ENCODE results near the gene RALGPS2.
"Not testable (repeated sequence)": the region's sequence is repeated elsewhere in the genome, so short reads cannot be mapped to it uniquely, and the experiment has no call there.

RALGPS2 gene

GRCh38 chr1:178718520-178718919, 6.5 kb upstream of the RALGPS2 start:
- no peak for DNase-seq
- intact Hi-C loops (cut with DNase I) = no loop called here

GRCh38 chr1:178723546-178723945, 1.5 kb upstream of the RALGPS2 start:
- DNase-seq = no peak
- intact Hi-C loops (cut with DNase I) = no loop called here

DNA sequence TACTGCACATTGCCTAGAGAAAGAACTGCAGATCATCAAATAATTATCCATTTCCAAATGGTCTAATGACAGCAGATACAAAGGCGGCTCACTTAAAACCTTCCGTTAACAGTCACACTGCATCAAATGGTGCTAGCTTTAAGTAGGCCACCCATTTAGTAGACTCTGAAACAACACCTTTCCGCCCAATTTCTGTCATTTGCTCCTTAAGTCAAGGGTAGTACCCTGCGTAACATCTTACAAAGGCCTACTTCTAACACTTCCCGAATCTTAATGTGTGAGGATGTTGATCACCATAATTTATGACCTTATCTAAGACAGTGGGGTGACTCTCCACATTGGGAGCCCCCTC, 692 bp upstream of the RALGPS2 start:
- intact Hi-C loops (cut with DNase I) = no loop called here
- no peak for DNase-seq

DNA sequence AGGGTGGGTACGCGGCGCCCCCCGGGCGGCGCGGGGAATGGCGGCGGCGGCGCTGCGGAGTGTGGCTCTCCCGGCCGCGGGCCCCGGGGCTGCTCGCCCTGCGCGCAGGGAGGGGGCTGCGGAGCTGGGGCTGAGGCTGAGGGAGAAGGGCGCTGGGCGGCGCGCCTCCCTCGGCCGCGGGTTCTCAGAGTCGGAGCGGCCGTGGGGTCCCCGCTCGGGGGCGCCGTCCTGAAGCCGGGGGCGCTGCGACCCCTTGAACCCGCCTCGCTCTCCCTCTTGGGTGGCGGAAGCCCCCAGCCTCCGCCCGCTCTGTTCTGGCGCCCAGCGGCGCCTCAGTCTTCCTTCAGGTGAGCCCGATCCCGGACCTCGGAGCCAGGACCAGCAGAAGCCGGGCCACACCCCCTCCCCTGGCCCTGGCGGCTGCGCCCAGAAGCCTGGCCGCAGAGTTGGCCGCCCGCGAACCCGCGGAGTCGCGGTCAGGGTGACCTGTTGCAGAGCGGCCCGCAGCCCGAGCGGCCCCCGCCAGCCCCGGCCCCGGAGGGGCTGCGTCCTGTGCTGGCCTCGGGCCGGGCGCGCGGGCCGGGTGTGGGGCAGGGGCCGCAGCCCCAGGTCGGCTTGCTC, 532 bp downstream of the RALGPS2 start:
- peak in 6 of 10 donors; percentile 8 to 79 (median 26) for DNase-seq
- intact Hi-C loops (cut with DNase I) = loop anchor here (1.0 kb wide), 1 partner anchor 183 kb away; no protein-coding TSS in a partner anchor

DNA sequence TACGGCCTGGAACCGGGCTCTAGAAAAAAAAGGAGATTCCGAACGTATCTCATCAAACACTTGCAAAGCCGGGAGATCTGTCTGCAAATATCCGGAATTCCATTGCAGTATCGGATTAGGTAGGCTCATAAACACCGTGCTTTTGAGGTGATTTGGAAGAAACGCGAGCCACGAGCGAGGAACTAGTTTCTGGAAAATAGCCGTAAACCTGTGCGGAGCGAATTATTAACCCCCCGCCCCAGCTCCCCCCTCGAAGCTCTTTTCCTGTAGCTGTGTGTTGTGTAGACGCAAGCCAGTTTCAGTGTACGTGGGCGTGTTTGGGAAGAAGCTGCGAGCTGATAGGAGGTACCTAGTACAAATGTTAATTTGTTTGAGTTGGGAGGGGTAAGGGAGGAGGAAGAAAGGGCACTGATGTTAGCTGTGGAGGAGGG, 1.1 kb downstream of the RALGPS2 start:
- peak in 7 of 10 donors; percentile 15 to 75 (median 40) for DNase-seq
- intact Hi-C loops (cut with DNase I) = no loop called here

DNA sequence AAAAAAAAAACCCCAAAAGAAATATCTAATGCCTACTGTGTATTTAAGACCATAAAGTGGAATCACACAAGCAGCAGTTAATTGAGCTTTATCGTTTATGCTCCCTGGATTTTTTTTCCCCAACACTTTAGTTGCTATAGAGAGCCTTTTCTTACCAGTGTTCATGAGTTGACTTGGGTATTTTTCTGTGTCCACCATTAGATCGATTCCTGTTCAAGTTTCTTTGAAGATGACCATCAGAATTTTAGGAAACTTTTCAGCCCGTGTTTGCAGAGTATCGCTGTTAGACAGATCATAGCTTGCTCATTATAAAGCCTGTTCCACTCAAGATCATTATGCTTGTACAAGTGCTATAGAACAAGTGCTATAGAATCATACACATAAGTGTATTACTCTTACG, 1.5 kb downstream of the RALGPS2 start:
- no peak for DNase-seq
- intact Hi-C loops (cut with DNase I) = no loop called here

DNA sequence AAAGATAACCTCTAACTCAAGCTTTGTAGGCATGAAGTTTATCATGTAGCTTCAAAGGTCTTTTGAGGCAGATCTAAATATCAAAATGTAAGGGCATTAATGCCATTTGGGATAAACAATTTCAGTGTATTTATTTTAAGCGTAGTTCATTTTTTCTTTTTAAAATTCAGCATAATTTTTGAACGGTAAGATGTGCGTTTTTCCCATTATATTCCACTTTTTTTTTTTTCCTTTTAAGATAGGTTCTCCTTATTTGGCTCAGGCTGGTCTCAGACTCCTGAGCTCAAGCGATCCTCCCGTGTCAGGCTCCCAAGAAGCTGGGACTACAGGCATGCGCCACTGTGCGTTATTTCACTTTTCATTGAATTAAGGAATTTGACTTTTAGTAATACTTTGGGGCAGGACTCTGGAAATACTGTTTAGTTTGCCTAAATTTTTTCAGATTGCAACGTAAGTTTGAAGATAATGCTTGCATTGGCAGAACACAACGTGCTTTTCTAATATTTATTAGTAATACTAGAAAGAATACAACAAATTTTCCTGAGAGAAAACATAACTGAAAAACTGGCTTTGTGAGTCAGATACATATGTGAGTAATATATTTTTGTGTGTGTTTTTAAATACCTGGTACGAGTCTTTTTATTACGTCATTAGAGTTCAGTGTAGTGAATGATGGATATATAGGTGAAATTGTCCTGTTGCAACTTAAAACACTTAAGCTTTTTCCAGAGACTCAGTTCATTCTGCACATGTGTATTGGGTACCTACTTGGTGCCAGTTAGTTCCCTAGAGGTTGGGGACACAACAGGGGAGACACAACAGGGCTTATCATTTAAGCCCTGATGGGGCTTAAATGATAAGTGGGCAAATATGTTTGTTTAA, 2.2 kb downstream of the RALGPS2 start:
- intact Hi-C loops (cut with DNase I) = no loop called here
- no peak for DNase-seq

GRCh38 chr1:178733972-178734371, 8.9 kb downstream of the RALGPS2 start:
- intact Hi-C loops (cut with DNase I) = no loop called here

GRCh38 chr1:178738780-178739179, 13.7 kb downstream of the RALGPS2 start:
- intact Hi-C loops (cut with DNase I) = no loop called here
- DNase-seq = no peak

More at GRCh38 chr1:178733972-178734371, 8.9 kb downstream of the RALGPS2 start:
- DNase-seq = no peak

DNA sequence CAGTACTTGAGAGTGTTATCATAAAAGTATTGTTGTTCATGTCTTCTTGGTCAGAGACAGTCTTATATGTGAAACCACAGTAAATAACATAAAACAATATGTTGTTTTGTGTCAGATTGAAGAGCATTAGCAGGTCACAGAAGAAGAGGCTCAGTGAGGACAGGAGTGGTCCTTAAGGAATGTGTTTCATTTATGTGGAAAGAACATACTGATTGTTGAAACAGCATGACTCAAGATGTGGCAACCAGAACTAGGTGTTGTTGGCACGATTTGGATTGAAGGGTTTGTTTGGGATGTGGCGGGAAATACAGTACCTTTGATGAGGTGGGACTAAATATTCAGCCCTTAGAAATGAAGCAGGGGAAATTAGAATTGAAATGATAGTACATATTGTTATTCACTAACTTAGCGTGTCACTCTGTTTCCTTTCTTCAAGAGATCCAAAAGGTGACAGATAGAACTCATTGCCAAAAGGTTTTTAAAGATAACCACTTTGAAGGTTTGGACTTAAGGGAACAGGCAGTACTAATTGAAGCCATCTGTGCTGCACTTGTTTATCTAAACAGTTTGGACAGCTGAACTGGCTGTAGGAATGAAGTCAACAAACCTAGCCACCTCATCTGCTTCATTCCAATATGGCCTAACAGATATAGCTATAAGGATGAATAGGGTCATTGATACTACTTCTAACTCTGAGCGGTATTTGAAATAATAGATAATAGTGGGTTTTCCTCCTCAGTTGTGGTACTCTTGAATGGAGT, 14.4 kb downstream of the RALGPS2 start:
- DNase-seq = no peak
- intact Hi-C loops (cut with DNase I) = no loop called here

- DNase-seq = no peak
- intact Hi-C loops (cut with DNase I) = no loop called here
Observed at GRCh38 chr1:178740491-178740890, 15.4 kb downstream of the RALGPS2 start.

DNA sequence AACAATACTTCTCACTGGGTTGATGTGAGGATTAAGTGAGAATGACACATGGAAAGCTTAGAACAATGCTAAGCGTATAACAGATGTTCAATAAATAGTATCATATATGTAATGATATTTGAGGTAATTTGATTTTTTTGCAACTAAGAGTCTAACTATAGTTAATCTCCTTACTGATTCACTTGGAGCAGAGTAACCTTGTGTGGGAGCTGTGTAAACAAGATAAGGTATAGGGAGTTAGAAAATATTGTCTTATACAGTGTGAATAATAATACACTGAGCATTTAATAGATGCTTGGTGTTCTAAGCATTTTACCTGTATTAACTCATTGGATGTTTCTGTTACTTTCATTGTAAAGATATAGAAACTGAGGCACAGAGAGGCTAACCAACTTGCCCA, 15.9 kb downstream of the RALGPS2 start:
- intact Hi-C loops (cut with DNase I) = no loop called here
- no peak for DNase-seq

DNA sequence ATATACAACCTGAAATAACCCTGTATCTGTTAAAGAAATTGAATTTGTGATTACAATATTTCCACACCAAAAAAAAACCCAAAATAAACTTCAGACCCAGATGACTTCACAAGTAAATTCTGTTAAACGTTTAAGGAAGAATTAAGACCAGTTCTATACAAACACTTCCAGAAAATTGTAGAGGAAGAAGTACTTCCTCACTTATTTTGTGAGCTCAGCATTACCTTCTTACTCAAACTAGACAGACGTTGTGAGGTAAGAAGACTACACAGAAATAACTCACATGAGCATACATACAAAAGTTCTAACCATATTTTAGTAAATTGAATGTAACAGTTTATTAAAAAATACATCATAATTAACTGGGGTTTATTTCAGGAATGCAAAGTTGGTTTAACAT, 18.8 kb downstream of the RALGPS2 start:
- intact Hi-C loops (cut with DNase I) = no loop called here
- no peak for DNase-seq

DNA sequence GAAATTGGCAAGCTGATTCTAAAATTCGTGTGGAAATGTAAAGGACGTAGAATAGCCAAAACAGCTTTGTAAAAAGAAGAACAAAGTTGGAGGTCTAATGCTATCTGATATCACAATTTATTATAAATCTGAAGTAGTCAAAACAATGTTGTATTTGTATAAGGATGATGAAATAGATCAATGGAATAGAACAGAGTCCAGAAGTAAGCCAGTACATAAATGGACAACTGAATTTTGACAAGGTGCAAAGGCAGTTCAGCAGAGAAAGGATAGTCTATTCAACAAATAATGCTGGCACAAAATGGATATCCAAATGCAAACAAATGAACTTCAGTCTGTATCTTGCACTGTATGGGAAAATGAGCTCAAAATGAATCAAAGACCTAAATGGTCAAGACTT, 20.2 kb downstream of the RALGPS2 start:
- intact Hi-C loops (cut with DNase I) = no loop called here
- no peak for DNase-seq

DNA sequence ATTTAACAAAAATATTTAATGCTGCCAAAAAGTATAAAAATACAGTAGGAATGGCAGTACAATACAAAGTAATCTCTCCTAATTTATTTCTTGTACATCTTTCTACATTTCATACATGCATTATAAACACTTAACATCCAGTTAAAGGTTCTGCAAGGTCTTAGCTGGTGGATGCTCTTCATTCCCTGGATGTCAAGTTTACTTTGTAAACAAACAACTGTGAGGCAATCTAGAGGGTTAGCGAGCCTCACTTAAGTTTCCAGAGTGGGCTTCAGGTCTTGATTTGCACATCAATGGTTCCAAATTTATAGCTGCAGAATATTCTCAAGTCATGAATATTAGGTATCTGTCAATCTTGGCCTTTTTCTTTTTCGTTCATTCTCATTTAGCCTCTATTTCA, 21.3 kb downstream of the RALGPS2 start:
- intact Hi-C loops (cut with DNase I) = no loop called here
- no peak for DNase-seq

DNA sequence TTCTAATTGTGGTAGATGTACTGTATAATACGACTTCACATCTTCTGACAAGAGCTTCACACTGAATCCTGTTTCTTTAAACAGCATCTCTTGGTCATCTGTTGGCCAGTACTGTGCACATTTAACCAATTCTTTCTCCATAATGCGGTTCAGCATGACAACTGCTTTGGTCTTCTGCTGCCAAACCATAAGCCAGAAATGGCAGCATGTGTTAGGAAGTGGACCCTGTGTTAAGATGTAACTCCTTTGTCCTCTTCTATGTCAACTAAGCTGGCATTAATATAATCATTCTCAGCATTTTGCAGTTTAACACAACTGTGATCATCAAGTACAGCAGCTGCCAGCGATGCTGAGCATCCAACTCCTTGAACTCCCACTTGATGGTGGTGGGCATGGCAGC, 22.3 kb downstream of the RALGPS2 start:
- intact Hi-C loops (cut with DNase I); DNase-seq: not testable (repeated sequence)

GRCh38 chr1:178749581-178750166, 24.6 kb downstream of the RALGPS2 start:
- DNase-seq = no peak
- intact Hi-C loops (cut with DNase I) = loop anchor here (10.0 kb wide), 1 partner anchor 435 kb away; no protein-coding TSS in a partner anchor

DNA sequence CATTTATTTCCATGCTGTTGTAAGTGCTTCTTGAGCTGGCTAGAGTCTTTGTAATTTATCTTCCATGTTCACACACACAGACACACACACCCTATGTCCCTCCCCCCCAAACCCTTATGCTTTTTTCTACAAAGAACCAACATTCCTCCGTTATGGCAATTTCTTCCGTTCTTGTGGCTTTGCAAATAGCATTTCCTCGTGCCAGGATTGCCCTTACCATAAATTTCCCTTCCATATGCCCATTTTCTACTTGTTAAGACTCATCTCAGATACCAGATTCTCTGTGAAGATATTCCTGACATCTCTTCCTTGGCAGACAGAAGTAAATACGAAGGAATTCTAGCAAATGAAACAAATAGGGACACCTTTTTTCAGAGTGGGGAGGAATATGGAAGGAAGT, 26.0 kb downstream of the RALGPS2 start:
- intact Hi-C loops (cut with DNase I) = loop anchor here (10.0 kb wide), 1 partner anchor 436 kb away; no protein-coding TSS in a partner anchor
- DNase-seq = no peak

GRCh38 chr1:178752891-178753290, 27.8 kb downstream of the RALGPS2 start:
- DNase-seq = no peak
- intact Hi-C loops (cut with DNase I) = loop anchor here (1.0 to 10.0 kb wide), 3 partner anchors 211 to 438 kb away; no protein-coding TSS in a partner anchor

DNA sequence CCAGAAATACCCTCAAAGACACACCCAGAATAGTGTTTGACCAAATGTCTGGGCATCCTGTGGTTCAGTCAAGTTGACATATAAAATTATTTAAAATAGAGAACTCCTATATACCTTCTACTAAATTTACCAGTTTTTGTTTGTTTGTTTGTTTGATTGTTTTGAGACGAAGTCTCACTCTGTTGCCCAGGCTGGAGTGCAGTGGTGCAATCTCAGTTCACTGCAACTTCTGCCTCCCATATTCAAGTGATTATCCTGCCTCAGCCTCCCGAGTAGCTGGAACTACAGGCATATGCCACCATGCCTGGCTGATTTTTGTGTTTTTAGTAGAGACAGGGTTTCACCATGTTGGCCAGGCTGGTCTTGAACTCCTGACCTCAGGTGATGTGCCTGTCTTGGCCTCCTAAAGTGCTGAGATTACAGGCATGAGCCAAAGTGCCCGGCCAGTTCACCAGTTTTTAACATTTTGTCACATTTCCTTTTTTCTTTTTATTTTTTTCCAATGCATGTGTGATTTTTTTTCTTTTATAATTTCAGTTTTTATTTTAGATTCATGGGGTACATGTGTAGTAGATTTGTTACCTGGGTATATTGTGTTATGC, 29.7 kb downstream of the RALGPS2 start:
- DNase-seq = not testable (repeated sequence)
- intact Hi-C loops (cut with DNase I) = loop anchor here (10.0 kb wide), 1 partner anchor 440 kb away; no protein-coding TSS in a partner anchor
